Umbilical cord (tissue), 2 donors: ENCODE measurements around the gene FBXO9. TPM values are rescaled to one million over a fixed set of nuclear protein-coding genes. Genes with fewer than 3 reads are reported as not detected.
A peak's percentile ranks its signal among the peaks of the same experiment; 100 is the strongest.

ENCODE experiments used
- DNase-seq: peaks from one replicate; pipeline ENCODE4 v3.0.0-alpha.2; 2015; ENCODE audit warnings: low spot score
- total RNA-seq: library from RNA; depleted of rRNA; stranded (reverse); fragments of >200 nt; gene quantifications from one replicate; pipeline ENCODE4 v1.2.3, GENCODE V29; 2014; ENCODE audit warnings: low replicate concordance; ENCODE audit not compliant: insufficient read depth

Gene FBXO9
- total RNA-seq, 1 donor from 2014 or later = 46.0 TPM

- DNase-seq = no peak
These were observed 24.7 kb downstream of the FBXO9 start for GRCh38 chr6:53089948-53090347.

GRCh38 chr6:53090576-53090975 is 25.4 kb downstream of the FBXO9 start:
- DNase-seq = no peak

- no peak for DNase-seq
These were observed 30.1 kb downstream of the FBXO9 start for GRCh38 chr6:53095270-53095669.

- DNase-seq = no peak
These were observed 30.5 kb downstream of the FBXO9 start for GRCh38 chr6:53095716-53096115.

- no peak for DNase-seq
These were observed 35.4 kb downstream of the FBXO9 start for GRCh38 chr6:53100561-53100960.

- no peak for DNase-seq
These were observed 35.8 kb downstream of the FBXO9 start for GRCh38 chr6:53101006-53101405.

GRCh38 chr6:53103993-53104675 is 38.9 kb downstream of the FBXO9 start:
- DNase-seq = no peak

- no peak for DNase-seq
These were observed 39.7 kb downstream of the FBXO9 start for GRCh38 chr6:53104916-53105315.

- DNase-seq = no peak
These were observed 41.9 kb downstream of the FBXO9 start for GRCh38 chr6:53107091-53107490.

- no peak for DNase-seq
These were observed 44.4 kb downstream of the FBXO9 start for GRCh38 chr6:53109612-53110011.

GRCh38 chr6:53111865-53112264 is 46.7 kb downstream of the FBXO9 start:
- DNase-seq = no peak

GRCh38 chr6:53112404-53112803 is 47.2 kb downstream of the FBXO9 start:
- DNase-seq = no peak

GRCh38 chr6:53112871-53113270 is 47.7 kb downstream of the FBXO9 start:
- DNase-seq = no peak

GRCh38 chr6:53113742-53114141 is 48.5 kb downstream of the FBXO9 start:
- no peak for DNase-seq

GRCh38 chr6:53115113-53115512 is 49.9 kb downstream of the FBXO9 start:
- no peak for DNase-seq

GRCh38 chr6:53115741-53116140 is 50.5 kb downstream of the FBXO9 start:
- no peak for DNase-seq

- DNase-seq = no peak
These were observed 54.1 kb downstream of the FBXO9 start for GRCh38 chr6:53119349-53119748.

- DNase-seq = peak; percentile 60
These were observed 54.7 kb downstream of the FBXO9 start for GRCh38 chr6:53119772-53120409.

GRCh38 chr6:53124131-53124800 is 59.1 kb downstream of the FBXO9 start:
- DNase-seq = no peak

GRCh38 chr6:53125276-53125675 is 60.1 kb downstream of the FBXO9 start:
- DNase-seq = no peak

GRCh38 chr6:53128842-53129241 is 63.6 kb downstream of the FBXO9 start:
- DNase-seq = no peak

- DNase-seq = no peak
These were observed 65.5 kb downstream of the FBXO9 start for GRCh38 chr6:53130569-53131290.
